Measurements from ENCODE around the gene TECTB.

TECTB gene

DNA sequence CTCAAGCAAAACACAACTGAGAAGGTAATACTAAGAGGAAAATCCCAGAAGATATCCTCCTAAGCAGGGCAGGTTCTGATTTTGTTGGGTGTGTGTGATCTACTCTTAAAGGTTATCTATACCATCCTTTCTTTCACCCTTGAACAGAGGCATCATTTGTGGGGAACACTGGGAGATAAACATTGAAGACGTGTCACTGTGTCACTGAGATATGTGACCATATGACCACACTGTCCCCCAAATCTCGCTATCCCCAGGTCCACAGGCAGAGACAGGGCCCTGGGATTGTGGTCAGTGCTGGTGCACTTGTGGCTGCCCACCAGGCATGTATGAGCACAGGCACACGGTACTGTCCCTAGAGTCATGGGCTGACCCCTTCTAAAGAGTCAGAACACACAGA lies 30.0 kb downstream of the TECTB start:
- DNase-seq: no peak

DNA sequence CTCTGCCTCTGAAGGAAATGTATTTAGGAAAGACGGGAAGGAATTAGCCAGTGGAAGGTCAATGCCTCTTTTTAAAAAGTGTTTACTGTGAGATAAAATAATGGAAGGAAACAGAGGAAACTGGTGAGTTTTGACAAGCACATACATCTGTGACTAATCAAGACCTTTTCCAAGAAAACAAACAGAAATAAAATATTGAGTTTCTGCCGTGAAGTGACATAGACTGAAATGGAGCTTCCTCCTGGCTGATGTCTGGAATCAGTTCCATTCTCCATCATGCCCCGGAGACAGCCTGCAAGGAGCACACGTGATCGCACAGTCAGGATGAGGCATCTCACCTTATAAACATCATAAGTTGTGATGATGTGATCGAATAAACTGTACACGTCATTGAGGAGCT lies 30.7 kb downstream of the TECTB start:
- DNase-seq: no peak

GRCh38 chr10:112314822-112315474 lies 31.7 kb downstream of the TECTB start:
- peak; percentile 79 to 91 (median 88) for DNase-seq

GRCh38 chr10:112327678-112328077 lies 44.5 kb downstream of the TECTB start:
- peak in 1 of 3 donors; percentile 6 for DNase-seq

DNA sequence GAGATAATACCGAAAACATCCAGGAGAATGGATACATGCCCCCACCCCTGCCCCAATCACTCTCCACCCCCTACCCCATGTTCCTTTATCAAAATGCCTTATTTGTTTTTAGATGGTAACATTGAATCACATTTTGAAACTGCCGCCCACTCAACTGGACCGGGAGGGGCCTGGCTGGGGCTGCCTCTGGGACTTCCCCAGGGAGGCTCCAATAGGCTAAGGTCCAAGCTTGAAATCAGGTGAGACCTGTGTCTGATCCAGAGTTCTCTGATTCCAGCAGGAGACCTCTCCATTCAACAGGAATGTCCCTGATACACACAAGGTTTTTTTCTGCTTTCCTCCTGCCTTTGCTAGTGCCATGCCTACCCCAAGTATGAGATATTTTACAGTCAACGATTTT lies 47.0 kb downstream of the TECTB start:
- DNase-seq: peak; percentile 39 to 66 (median 48)

- no peak for DNase-seq
Measured at GRCh38 chr10:112330607-112331160, 47.5 kb downstream of the TECTB start.

DNA sequence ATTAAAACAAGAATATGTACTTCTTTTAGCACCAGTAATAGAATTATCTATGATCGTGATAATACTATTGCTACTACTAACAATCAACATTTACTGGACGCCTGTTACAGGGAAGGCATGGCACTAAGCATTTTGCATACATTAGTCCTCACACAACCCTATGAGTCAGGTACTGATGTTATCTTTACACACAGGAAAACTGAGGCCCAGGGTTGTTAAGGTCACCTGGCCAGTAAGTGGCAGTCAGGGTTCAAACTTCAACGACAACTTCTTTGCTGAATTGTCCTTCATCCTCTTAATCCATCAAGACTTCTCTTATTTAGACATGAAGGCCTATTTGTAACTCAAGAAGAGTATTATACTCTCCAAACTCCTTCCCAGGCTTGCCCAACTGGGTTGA lies 48.8 kb downstream of the TECTB start:
- no peak for DNase-seq

DNA sequence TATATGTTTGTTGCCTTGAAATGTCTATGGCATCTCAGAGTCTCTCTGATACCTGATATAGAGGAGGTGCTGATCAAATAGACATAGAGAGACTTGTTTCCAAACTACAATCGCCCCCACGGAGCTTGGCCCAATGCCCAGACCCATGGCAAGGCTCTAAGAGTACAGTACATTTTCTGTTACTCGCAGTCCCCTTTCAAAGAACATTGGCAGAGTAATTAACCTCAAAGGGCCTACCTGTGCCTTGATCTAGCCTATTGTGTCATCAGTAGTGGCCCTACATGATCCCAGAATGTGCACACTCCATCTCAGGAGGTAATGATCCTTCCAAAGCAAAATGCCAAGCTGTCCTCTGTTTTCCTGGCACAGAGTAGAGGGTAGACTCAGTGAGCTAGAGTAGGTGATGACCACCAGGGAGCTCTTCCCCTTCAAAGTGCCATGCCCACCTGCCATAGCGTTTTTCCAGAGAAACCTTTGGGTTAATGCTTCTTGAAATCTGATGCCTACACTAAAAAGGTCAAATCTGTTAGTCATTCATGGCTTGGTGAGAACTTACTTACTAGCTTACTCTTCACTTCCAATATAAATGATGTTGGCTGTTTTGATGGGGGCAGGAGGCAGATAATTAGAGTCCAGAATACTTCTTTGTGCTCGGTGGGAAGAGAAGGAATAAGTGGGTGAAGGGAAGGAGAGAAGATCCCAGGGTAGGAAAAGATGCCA lies 49.5 kb downstream of the TECTB start:
- DNase-seq: no peak

DNA sequence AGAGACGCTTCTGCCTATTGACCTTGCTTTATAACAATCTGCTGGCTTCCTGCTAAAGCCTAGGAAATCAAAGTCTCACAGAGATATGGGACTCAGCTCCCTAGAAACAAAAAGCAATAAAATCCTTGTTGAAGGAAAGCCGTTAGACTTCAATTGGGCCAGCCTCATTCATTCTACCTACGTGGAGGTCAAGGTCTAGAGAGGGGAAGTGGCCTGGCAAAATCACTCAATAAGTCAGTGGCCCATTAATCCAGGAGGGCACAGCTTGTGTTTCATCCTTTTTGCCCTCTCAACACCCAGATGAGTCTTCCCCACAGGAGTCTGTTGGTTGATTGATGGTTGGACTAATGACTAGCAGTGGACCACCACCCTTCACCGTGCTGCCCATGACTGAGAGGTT lies 50.3 kb downstream of the TECTB start:
- no peak for DNase-seq

DNA sequence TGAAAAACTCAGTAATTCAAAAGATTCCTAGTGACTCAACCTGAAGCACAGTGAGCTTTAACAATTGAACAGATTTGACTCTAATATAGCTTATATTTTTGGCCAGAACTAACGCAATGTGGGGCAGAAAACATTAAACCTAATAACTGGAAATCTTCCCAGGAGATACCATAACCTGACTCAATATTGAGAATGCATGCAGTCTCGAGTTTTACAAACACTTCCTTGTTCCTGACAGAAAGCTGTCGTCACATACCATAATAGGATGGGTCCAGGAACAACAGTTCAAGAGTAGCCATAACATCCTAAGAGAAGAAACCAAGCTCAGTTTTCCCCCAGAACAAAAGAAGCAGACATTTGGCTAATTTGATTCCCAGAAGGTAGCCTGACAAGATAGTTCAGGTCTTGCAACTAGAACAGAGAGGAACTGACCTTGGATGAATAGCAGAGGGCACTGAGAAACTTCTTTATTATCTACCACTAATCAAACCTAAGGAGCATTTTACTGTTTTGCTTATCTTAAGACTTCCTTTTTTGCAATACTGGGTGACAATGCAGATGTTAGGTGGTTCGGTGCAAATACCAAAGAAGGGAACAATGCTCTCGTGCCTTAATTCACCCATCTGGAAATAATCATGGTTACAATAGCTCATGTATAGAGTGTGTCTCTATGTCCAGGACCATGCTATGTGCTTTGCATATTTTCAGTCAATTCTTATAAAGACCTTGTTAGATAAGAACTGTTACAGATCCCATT lies 52.1 kb downstream of the TECTB start:
- peak; percentile 9 to 20 (median 20) for DNase-seq

- DNase-seq: no peak
Measured at GRCh38 chr10:112335868-112336265, 52.7 kb downstream of the TECTB start.

DNA sequence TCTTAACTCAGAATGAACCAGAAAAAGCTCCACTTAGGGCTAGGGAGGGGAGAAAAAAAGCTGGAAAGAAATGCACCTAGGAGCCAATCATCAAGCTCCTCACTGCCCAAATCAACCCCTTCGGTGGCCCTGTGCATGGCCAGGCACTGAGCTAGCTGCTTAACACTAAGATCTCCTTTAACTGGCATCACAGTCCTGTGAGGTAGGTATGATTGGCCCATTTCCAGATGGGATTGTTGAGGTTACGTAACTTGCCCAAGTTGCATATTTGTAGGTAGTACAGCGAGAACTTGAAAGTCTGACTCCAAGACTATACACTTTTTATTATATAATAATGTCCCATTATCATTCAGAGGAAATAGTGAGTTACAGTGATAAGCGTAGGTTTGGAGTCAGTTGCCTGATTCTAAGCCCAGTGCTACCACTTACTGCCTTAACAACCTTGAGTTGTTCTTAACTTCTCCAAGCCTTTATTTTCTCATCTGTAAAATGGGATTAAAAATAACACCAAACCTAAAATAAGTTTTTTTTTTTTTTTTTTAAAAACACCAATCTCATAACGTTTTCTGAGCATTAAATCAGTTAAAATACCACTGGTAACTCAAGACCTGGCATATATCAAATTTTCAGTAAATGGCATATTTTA lies 53.5 kb downstream of the TECTB start:
- DNase-seq: no peak

DNA sequence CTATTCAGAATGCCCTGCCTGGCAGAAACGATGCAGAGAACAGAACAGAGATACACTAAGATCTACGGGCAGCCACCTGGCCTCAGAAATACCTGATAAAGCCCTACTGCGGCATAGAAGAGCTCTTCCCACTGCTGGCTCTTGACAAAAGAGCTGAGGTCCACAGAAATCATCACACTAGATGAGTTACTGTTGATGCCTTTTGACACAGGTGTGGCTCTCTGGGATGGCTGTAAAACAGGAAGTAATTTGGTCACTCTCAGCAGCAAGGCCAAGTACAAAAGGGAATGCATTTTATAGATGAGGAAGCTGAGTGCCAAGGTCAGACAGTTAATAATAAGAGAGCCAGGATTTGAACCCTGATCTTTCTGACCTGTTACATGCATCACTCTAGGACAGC lies 55.8 kb downstream of the TECTB start:
- no peak for DNase-seq

GRCh38 chr10:112340601-112341000 lies 57.4 kb downstream of the TECTB start:
- DNase-seq: no peak

DNA sequence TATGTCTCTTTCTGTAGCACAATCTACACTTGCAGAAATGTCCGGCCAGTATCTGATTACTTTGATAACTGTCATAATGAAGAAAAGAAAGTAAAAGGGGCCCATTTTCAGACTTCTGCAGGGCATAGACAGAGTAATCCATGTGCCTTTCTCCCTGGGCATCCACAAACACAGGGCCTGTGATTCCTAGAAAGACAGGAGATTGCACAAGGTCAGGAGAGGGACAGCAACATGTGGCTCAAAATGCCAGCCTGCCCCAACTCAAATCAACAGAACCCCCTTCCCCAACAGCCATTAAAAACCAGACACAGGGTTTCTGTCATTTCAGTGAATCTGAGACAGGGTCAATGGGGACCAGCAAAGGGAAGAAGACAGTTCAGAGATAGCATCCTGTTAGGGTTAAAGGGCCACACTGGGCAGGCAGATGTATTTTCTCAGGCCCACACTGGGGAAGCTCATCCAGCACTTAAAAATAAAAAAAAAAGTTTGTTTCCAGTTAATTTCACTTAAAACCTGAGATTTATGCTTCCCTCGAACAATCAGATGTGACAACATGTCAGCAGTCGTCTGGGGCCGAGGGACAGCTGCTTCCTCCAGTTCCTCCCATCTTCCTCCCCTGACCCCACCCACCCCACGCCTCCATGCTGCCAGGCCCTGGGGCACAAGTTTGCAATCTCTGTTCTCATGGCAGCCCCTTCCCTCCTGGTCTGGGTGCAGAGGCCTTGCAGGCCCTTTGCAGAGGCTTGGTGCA lies 60.0 kb downstream of the TECTB start:
- DNase-seq: no peak

GRCh38 chr10:112344261-112344660 lies 61.1 kb downstream of the TECTB start:
- DNase-seq: no peak

- DNase-seq: no peak
Measured at GRCh38 chr10:112345202-112345601, 62.0 kb downstream of the TECTB start.

DNA sequence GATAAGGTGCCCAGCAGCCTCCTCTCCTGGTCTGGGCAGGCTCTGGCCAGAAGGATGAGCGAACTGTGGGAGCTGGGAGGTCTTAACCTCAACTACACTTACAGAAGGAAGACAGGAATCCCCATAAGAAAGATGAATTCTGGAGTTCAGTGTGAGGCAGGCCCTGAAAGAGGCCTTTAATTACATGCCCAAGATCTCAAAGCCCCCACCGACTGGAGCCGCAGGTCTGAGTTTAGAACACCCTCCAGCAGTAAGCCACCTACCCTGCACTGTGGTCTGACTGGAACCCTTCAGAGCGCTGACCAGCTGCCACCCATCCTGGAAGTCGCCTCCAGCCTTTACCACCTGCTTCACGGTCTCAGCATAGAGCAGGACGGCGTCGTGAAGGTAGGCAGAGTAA lies 62.5 kb downstream of the TECTB start:
- DNase-seq: no peak

DNA sequence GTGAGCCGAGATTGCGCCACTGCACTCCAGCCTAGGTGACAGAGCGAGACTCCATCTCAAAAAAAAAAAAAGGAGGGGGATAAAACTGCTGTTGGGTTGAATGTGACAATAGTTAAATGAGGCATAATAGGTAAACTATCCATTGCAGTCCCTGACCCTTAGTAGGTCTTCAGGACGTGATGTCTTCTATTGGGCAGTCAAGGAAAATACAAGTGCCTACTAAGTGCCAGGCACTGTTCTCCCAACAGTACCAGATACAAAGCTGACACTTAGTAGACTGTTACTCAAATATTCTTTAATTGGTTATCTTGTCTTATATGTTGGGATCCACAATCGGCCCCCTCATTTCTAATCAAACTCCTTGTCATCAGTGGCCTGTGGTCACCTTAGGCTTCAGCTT lies 63.6 kb downstream of the TECTB start:
- DNase-seq: no peak

DNA sequence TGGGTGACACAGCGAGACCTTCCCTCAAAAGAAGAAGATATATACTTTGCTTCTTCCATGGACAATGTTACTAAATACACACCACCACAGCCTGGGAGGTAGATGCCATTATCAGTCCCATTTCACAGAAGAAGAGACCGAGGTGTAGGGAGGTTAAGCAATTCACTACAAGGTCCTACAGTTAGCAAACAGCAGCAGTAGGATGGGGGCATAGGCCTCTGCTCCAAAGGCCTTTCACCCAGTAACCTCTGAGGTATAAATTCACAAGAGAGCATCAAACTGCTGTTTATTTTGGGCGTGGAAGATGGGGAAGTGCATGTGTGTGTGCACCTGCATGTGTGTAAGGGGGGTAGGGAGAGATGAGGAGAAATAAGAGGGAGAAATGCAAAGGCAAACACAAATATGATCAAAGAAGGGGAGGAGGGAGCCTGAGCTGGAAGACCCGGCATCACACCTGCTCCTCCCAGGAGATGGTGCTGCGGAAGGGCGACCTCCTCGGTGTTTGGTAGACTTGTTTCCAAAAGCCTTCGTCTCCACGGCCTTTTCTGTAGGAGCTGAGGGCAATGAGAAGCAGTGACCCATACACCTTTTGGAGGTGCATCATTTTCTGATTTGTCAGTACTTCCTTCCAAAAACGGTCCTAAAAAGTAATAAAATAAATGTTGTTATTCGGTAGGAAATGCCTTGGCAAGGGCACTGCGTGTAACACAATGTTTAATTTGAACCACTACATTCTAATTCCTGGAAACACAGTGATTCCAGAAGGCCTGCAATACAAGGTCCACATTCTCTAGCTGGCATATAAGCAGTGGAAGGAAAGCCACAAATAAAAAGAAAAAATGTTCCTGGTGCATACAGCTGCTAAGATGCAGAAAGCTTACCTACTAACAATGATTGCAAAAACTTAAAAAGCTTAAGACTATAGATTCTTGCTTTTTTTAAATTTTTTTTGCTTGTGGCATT lies 64.8 kb downstream of the TECTB start:
- no peak for DNase-seq

DNA sequence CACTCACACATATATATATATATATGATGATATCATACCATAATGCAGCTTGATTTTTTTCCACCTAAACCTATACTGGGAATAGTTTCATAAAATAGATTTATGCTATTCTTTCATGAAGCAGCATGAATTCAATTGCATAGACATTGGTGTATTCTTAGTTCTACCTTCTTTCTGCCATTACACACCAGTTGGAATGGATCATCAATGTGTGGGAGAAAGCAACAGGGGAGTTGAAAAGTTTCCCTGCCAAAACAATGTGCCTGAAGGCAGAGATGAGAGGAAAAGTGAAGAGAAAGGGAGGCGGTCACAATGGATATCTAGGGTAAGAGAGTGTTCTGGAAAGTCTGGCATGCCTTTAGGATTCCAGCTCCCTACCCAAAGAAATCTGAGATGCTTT lies 65.6 kb downstream of the TECTB start:
- no peak for DNase-seq

All from suppressor macrophage treated with lipopolysaccharide for 1 hour (primary cell).